Esophagus (tissue), 2 donors: ENCODE measurements around the gene MCMBP. TPM values are rescaled to one million over a fixed set of nuclear protein-coding genes. Genes with fewer than 3 reads are reported as not detected.

ENCODE experiments used
- H3K27ac ChIP-seq, 2 donors: one replicate each; pipeline ENCODE4 v1.5.1; 2013; ENCODE audit warnings: low read depth in 2 of 2, mild to moderate bottlenecking in 2 of 2, inconsistent platforms in 1 of 2, low read length in 1 of 2, moderate library complexity in 1 of 2
- H3K27me3 ChIP-seq, 2 donors: one replicate each; pipeline ENCODE4 v1.6.1; 2013; ENCODE audit warnings: low read length in 2 of 2, control low read depth in 1 of 2, mild to moderate bottlenecking in 1 of 2; ENCODE audit not compliant: insufficient read depth in 2 of 2, control insufficient read depth in 1 of 2
- H3K36me3 ChIP-seq, 2 donors: one replicate each; pipeline ENCODE4 v1.6.1; 2013; ENCODE audit warnings: low read length in 1 of 2; ENCODE audit not compliant: control insufficient read depth in 2 of 2, insufficient read depth in 2 of 2
- H3K4me1 ChIP-seq, 2 donors: one replicate each; pipeline ENCODE4 v1.6.1; 2013; ENCODE audit warnings: low read length in 1 of 2; ENCODE audit not compliant: control insufficient read depth in 2 of 2, insufficient read depth in 2 of 2
- H3K4me3 ChIP-seq, 2 donors: one replicate each; pipeline ENCODE4 v1.5.1; 2013; ENCODE audit warnings: low read length in 2 of 2, mild to moderate bottlenecking in 2 of 2, low read depth in 1 of 2, moderate library complexity in 1 of 2
- H3K9me3 ChIP-seq, 2 donors: one replicate each; pipeline ENCODE4 v1.6.1; 2013; ENCODE audit warnings: mild to moderate bottlenecking in 2 of 2, low read depth in 1 of 2, low read length in 1 of 2, moderate library complexity in 1 of 2; ENCODE audit not compliant: control insufficient read depth in 2 of 2, insufficient read depth in 1 of 2
- WGBS, 2 donors: extraction: QIAGEN DNeasy Blood & Tissue Kit; methylation state at CpG; one replicate each; pipeline ENCODE4 v1.1.7; 2013; 5-methylcytosine and 5-hydroxymethylcytosine counted together
- polyA plus RNA-seq, 2 donors: library from polyadenylated mRNA; stranded (reverse); fragments of 200-250 nt; gene quantifications; one replicate each; pipeline ENCODE4 v1.2.3, GENCODE V29; 2013
- donor health status: healthy with polysubstance abuse.
- donor health status: Bipolar disorder and iron deficiency.

The MCMBP gene
- polyA plus RNA-seq, 2 donors, result 13.7 to 28.9 TPM

DNA sequence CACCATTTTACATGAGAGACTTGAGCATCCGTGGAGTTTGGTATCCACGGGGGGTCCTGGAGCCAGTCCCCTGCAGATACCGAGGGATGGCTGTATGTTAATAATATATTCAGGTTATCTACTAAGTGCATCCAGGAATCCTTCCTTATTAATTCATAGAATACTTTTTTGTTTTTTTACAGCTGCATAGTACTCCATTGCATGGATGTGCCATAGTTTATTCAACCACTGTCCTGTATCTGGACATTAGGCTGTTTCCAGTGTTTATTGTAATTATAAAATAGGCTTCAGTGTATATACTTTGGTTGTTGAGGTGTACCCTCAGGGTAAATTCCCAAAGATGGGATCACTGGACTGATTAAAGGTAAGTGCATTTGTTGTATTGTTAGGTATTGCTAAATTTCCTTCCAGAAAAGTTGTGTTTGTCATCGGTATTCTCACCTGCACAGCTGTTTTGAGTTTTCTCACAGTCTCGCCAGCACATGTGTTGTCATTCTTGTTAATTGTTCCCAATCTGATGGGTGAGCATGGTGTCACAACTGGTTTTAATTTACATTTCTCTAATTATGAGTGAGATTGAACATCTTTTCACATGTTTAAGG is 91.7 kb downstream of the MCMBP start:
- H3K36me3 ChIP-seq, result no peaks in the 10 kb centered on the region
- H3K27ac ChIP-seq, result no peak overlapping the region
- no peak overlapping the region for H3K4me3 ChIP-seq
- H3K9me3 ChIP-seq, result no peaks in the 10 kb centered on the region
- H3K4me1 ChIP-seq, result no peaks in the 10 kb centered on the region
- H3K27me3 ChIP-seq, result no peaks in the 10 kb centered on the region
- 97 to 98% methylated on average over 5 of the region's 5 CpGs for WGBS, 2 donors

Other genes starting within 250 kb of the MCMBP start
- gene BAG3, start 221.5 kb downstream of the MCMBP start, polyA plus RNA-seq, result 10 to 100 TPM; 39.4 to 57.2 TPM
- gene INPP5F, start 146.8 kb downstream of the MCMBP start, polyA plus RNA-seq, result 1 to 10 TPM; 5.1 to 5.8 TPM
- 1 to 10 TPM; 7.9 to 8.0 TPM for gene SEC23IP, start 19.9 kb upstream of the MCMBP start, polyA plus RNA-seq